Skeletal muscle tissue (tissue), 4 donors: Measurements from ENCODE around the gene CELSR3. TPM values are rescaled to one million over a fixed set of nuclear protein-coding genes. Genes with fewer than 3 reads are reported as not detected.

Source experiments
- H3K27ac ChIP-seq: one replicate; pipeline ENCODE4 v1.7.0; 2013; ENCODE audit warnings: mild to moderate bottlenecking, low read depth, low read length, inconsistent platforms
- H3K27me3 ChIP-seq, 3 donors: one replicate each; pipeline ENCODE4 v1.7.0; 2013; ENCODE audit warnings: low read length in 3 of 3; ENCODE audit not compliant: control insufficient read depth in 3 of 3, insufficient read depth in 3 of 3
- H3K36me3 ChIP-seq, 3 donors: one replicate each; pipeline ENCODE4 v1.7.0; 2013; ENCODE audit warnings: low read length in 3 of 3; ENCODE audit not compliant: control insufficient read depth in 3 of 3, insufficient read depth in 3 of 3
- H3K4me1 ChIP-seq, 3 donors: one replicate each; pipeline ENCODE4 v1.7.0; 2013; ENCODE audit warnings: low read length in 3 of 3, mild to moderate bottlenecking in 3 of 3; ENCODE audit not compliant: control insufficient read depth in 3 of 3, insufficient read depth in 3 of 3
- H3K4me3 ChIP-seq, 3 donors: one replicate each; pipeline ENCODE4 v1.7.0; 2013; ENCODE audit warnings: low read length in 3 of 3
- H3K9ac ChIP-seq, 3 donors: one replicate each; pipeline ENCODE4 v1.7.0; 2013; ENCODE audit warnings: low read length in 3 of 3, mild to moderate bottlenecking in 3 of 3, moderate library complexity in 2 of 3, low read depth in 1 of 3
- H3K9me3 ChIP-seq, 3 donors: one replicate each; pipeline ENCODE4 v1.7.0; 2013; ENCODE audit warnings: low read length in 3 of 3; ENCODE audit not compliant: control insufficient read depth in 3 of 3
- total RNA-seq: library from RNA; depleted of rRNA; stranded (reverse); fragments of >200 nt; gene quantifications from one replicate; pipeline ENCODE4 v1.2.3, GENCODE V29; 2014
- donor health status: Osteomylitis.

The CELSR3 gene
- total RNA-seq, 1 donor from 2014 or later = under 0.01 TPM

- Histone ChIP-seq H3K4me1 (peaks cover 63 to 80% (median 75%) of the 10 kb centered on the region in 3 donors), H3K27me3 (peaks cover 0 to 6% (median 0%) of the 10 kb centered on the region in 3 donors), H3K9me3 (no peaks in the 10 kb centered on the region), H3K27ac (peak overlapping the region; percentile 97), H3K9ac (peak overlapping the region; percentile 46 to 83 (median 68)), H3K4me3 (no peak overlapping the region), H3K36me3 (peaks cover 27 to 41% (median 36%) of the 10 kb centered on the region in 3 donors)
Observed at GRCh38 chr3:48597408-48597800, 65.3 kb downstream of the CELSR3 start.

- H3K27me3 ChIP-seq = peaks cover 0 to 6% (median 0%) of the 10 kb centered on the region in 3 donors
- peaks cover 27 to 39% (median 36%) of the 10 kb centered on the region in 3 donors for H3K36me3 ChIP-seq
- no peak overlapping the region for H3K9ac ChIP-seq
- H3K27ac ChIP-seq = peak overlapping the region; percentile 97
- peaks cover 62 to 75% (median 75%) of the 10 kb centered on the region in 3 donors for H3K4me1 ChIP-seq
- H3K9me3 ChIP-seq = no peaks in the 10 kb centered on the region
- no peak overlapping the region for H3K4me3 ChIP-seq
Observed at GRCh38 chr3:48596676-48597407, 65.8 kb downstream of the CELSR3 start.

DNA sequence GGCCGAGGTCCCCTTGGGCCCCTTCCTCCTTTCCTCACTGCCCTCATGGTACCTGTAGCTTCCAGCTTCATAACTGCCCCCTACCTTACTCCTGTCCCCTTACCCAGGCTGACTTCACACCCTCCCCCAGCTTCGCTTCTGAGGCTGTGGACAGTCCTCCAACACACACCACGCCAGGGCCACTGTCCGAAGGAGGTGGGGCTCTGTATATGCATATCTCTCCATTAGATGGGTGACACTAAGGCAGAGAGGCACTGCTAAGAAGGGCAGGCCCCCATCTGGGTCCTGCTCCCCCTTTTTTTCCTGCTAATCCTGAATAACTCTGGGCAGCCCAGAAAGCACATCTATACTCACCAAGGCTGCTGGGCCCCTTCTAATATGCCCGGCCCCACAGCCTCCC lies 66.5 kb downstream of the CELSR3 start:
- no peak overlapping the region for H3K4me3 ChIP-seq
- peaks cover 24 to 33% (median 32%) of the 10 kb centered on the region in 3 donors for H3K36me3 ChIP-seq
- H3K4me1 ChIP-seq = peaks cover 55 to 68% (median 68%) of the 10 kb centered on the region in 3 donors
- H3K9ac ChIP-seq = peak overlapping the region in 1 of 3 donors; percentile 60
- peaks cover 0 to 6% (median 0%) of the 10 kb centered on the region in 3 donors for H3K27me3 ChIP-seq
- no peak overlapping the region for H3K27ac ChIP-seq
- no peaks in the 10 kb centered on the region for H3K9me3 ChIP-seq

GRCh38 chr3:48595526-48596121 lies 67.1 kb downstream of the CELSR3 start:
- no peaks in the 10 kb centered on the region for H3K9me3 ChIP-seq
- H3K36me3 ChIP-seq = peaks cover 22 to 28% (median 26%) of the 10 kb centered on the region in 3 donors
- H3K27ac ChIP-seq = no peak overlapping the region
- peaks cover 0 to 6% (median 0%) of the 10 kb centered on the region in 3 donors for H3K27me3 ChIP-seq
- peaks cover 50 to 63% (median 63%) of the 10 kb centered on the region in 3 donors for H3K4me1 ChIP-seq
- H3K9ac ChIP-seq = peak overlapping the region in 1 of 3 donors; percentile 60
- H3K4me3 ChIP-seq = no peak overlapping the region

GRCh38 chr3:48595075-48595525 lies 67.6 kb downstream of the CELSR3 start, which contains the start of gene COL7A1:
Gene COL7A1, minus strand, starts transcription at chr3:48595329. Its CDS starts 170 bp downstream, at chr3:48595159.
- Histone ChIP-seq H3K9ac (peak within 1 kb of the TSS in 2 of 3 donors; percentile 32 to 76), H3K4me3 (peak within 1 kb of the TSS; percentile 14 to 63 (median 54)), H3K4me1 (peaks cover 45 to 58% (median 57%) of the 10 kb centered on the region in 3 donors), H3K27me3 (peaks cover 0 to 6% (median 0%) of the 10 kb centered on the region in 3 donors), H3K27ac (no peak within 1 kb of the TSS), H3K9me3 (no peaks in the 10 kb centered on the region), H3K36me3 (peaks cover 21 to 22% (median 21%) of the 10 kb centered on the region in 3 donors)

GRCh38 chr3:48594417-48595049 lies 68.2 kb downstream of the CELSR3 start:
- Histone ChIP-seq H3K27ac (no peak overlapping the region), H3K4me1 (peaks cover 39 to 52% (median 52%) of the 10 kb centered on the region in 3 donors), H3K27me3 (peaks cover 0 to 6% (median 0%) of the 10 kb centered on the region in 3 donors), H3K9me3 (no peaks in the 10 kb centered on the region), H3K9ac (peak overlapping the region in 2 of 3 donors; percentile 32 to 76), H3K4me3 (peak overlapping the region; percentile 14 to 63 (median 54)), H3K36me3 (peaks cover 16 to 17% (median 17%) of the 10 kb centered on the region in 3 donors)

DNA sequence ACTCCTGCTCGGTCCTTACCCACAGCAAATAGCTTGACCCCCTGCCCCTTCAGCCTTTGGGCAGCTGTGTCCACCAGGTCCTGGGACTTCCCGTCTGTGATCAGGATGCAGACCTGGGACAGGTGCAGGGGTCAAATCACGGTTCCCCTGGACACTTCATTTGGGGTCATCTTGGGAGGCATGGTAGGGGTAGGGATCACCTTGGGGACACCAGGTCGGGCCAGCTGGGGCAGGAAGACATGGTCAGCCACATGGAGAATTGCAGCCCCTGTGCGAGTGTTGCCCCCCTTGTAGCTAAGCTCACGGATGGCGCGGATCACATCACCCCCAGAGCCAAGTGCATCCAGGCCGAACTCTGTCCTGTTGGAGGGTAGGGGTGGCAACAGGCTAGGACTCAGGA lies 69.3 kb downstream of the CELSR3 start:
- no peak overlapping the region for H3K9ac ChIP-seq
- H3K9me3 ChIP-seq = no peaks in the 10 kb centered on the region
- no peak overlapping the region for H3K4me3 ChIP-seq
- peaks cover 27 to 40% (median 40%) of the 10 kb centered on the region in 3 donors for H3K4me1 ChIP-seq
- H3K27ac ChIP-seq = no peak overlapping the region
- H3K36me3 ChIP-seq = peaks cover 7 to 20% (median 9%) of the 10 kb centered on the region in 3 donors
- peaks cover 0 to 6% (median 0%) of the 10 kb centered on the region in 3 donors for H3K27me3 ChIP-seq

GRCh38 chr3:48592519-48593087 lies 70.1 kb downstream of the CELSR3 start:
- H3K27me3 ChIP-seq = peaks cover 0 to 6% (median 0%) of the 10 kb centered on the region in 3 donors
- peaks cover 20 to 33% (median 32%) of the 10 kb centered on the region in 3 donors for H3K4me1 ChIP-seq
- no peak overlapping the region for H3K4me3 ChIP-seq
- H3K9me3 ChIP-seq = no peaks in the 10 kb centered on the region
- no peak overlapping the region for H3K9ac ChIP-seq
- H3K27ac ChIP-seq = no peak overlapping the region
- H3K36me3 ChIP-seq = peaks cover under 1 to 23% (median 6%) of the 10 kb centered on the region in 3 donors

DNA sequence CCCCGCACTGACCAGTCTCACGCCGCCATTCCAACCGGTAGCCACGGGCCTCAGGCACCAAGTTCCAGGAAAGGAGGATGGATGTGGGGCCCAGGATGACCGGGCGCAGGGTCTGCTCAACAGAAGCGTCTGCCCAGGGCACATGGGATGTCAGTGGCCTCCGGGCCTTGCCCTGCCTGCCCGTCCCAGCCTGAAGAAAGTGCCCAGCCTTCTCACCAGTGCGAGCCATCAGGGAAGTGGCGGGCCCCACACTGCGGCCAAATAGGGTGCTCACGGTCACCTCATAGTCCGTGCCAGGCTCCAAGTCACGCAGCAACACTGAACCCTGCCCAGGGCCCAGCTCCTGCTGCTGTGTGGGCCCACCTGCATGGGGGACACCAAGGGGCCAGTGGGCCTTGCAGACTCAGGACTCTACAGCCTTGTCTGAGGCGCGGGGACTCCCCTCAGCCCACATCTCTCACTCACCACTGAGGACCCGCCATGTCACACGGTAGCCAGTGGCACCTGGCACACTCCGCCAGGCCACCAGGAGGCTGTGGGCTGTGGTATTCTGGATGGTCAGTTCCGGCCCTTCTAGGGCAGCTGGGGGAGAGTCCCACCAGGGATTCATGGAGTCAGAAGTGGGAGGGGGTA lies 70.7 kb downstream of the CELSR3 start:
- Histone ChIP-seq H3K9ac (no peak overlapping the region), H3K9me3 (no peaks in the 10 kb centered on the region), H3K4me3 (no peak overlapping the region), H3K36me3 (peaks cover 0 to 23% (median 3%) of the 10 kb centered on the region in 3 donors), H3K4me1 (peaks cover 14 to 27% (median 26%) of the 10 kb centered on the region in 3 donors), H3K27ac (no peak overlapping the region), H3K27me3 (peaks cover 0 to 6% (median 0%) of the 10 kb centered on the region in 3 donors)
